SK-MEL-5 (cell line): ENCODE data around the gene PCBP4. TPM values are rescaled to one million over a fixed set of nuclear protein-coding genes. Genes with fewer than 3 reads are reported as not detected.

ENCODE experiments used
- DNase-seq: peaks from one replicate; pipeline ENCODE4 v3.0.0-alpha.2; 2016; ENCODE audit warnings: low read depth, low spot score
- in situ Hi-C: cut with HindIII; loops from 2 replicates; pipeline ENCODE4 v1.10.0; 2016; ENCODE audit warnings: low sequenced_read_pairs, high pct_unique_total_duplicates, low pct_unique_long_range_greater_than_20kb
- total RNA-seq: library from RNA; depleted of rRNA; stranded (reverse); fragments of >200 nt; shearing (Covaris generic); gene quantifications from 2 replicates; pipeline ENCODE4 v1.2.3, GENCODE V29; 2014

Gene PCBP4
- total RNA-seq, 1 experiment from 2014 or later, result 25.0 TPM

GRCh38 chr3:51980253-51980652, 13.0 kb upstream of the PCBP4 start:
- in situ Hi-C loops, result no loop called here
- DNase-seq, result no peak

GRCh38 chr3:51978143-51978502, 10.9 kb upstream of the PCBP4 start:
- in situ Hi-C loops, result no loop called here
- no peak for DNase-seq

DNA sequence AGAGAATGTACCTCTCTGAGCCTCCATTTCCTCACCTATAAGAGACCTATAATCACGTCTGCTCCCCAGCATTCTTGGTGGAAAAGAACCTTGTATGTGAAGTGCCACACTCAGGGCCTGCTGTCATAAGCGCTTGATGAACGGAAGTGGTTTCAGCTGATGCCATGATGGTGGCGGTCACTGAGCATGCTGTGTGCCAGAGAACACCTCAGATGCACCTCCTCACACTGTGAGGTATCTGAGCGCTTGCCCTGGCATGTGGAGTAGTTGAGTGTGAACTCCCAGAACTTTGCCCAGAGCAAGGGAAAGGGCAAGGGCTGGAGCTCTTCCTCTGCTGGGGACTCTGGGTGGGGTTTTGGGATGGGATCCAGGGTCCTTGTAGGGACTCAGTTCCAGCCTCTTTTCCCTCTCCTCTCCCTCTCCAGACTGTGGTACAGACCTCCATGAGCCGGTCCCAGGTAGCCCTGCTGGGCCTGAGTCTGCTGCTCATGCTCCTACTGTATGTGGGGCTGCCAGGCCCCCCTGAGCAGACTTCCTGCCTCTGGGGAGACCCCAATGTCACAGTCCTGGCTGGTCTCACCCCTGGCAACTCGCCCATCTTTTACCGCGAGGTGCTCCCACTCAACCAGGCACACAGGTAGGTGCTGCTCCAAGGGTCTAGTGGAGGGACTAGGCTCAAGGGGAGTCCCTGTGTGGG, 10.3 kb upstream of the PCBP4 start:
- in situ Hi-C loops, result no loop called here
- DNase-seq, result no peak

DNA sequence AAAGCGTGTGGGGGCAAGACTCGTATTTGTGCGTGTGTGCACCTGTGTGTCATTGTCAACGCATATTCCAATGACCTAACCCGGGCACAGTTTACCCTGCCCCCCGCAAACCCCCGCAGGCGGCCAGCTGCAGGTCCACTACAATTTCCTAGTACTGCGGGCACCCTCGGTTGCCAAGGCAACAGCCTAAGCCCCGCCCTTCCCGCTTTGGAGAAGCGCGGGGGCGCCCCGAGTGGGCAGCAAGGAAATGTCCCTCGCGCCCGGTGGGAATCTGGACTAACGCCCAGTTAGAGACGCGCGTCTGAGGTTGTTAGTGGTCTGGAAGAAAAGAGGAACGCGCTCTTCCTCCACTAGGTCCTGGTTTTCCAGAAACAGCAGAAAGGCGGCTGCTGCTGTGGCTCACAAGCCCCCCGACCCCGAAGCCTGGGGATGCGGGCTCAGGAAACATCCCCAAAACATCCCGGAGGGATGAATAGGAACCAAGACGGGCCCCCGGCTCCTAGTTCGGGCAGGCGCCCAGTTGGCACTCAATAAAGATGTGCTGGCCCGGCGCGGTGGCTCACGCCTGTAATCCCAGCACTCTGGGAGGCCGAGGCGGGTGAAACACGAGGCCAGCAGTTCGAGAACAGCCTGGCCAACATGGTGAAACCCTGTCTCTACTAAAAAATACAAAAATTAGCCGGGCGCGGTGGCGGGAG, 8.7 kb upstream of the PCBP4 start:
- in situ Hi-C loops, result no loop called here
- DNase-seq, result no peak

- in situ Hi-C loops, result no loop called here
- DNase-seq, result peak; percentile 54
These were observed 8.0 kb upstream of the PCBP4 start, which contains the start of gene ABHD14A for GRCh38 chr3:51974963-51975851. Gene ABHD14A, plus strand, starts transcription at chr3:51975064. Its CDS starts 72 bp downstream, at chr3:51975136.

GRCh38 chr3:51974277-51974962, 7.2 kb upstream of the PCBP4 start:
- no peak for DNase-seq
- in situ Hi-C loops, result no loop called here

- DNase-seq, result no peak
- in situ Hi-C loops, result no loop called here
These were observed 4.1 kb upstream of the PCBP4 start for GRCh38 chr3:51971350-51971749.

DNA sequence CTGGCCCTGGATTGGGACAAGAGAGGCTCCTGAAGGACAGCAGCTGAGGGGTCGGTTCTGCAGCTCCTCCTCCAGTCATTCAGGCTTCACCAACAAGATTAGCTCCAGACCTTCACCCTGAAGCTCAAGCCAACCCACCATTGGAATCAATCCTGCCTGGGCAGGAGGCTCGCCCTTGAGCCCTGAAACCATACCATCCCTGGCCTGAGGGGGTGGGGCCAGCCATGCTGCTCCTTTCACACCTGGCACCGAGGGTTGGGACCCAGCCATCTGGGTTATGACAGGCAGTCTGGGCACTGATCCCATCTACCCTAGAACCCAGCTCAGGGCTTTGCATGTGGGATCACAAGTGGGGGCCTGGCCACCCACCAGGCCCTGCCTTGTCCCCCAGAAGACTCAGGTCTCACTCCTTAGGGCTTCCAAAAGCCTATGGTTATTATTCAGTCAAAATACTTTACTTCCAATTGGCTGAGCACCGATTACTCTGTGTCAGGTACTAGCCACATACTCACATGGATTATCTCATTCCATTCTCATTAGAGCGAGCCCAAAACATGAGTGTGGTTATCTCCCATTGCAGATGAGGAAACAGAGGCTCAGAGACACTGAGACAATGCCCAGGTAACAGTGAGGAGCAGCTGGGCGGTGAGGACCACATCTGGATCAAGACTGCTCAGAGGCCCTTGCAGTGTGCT, 3.5 kb upstream of the PCBP4 start:
- no peak for DNase-seq
- in situ Hi-C loops, result no loop called here

GRCh38 chr3:51969841-51970240, 2.6 kb upstream of the PCBP4 start:
- DNase-seq, result no peak
- in situ Hi-C loops, result no loop called here

DNA sequence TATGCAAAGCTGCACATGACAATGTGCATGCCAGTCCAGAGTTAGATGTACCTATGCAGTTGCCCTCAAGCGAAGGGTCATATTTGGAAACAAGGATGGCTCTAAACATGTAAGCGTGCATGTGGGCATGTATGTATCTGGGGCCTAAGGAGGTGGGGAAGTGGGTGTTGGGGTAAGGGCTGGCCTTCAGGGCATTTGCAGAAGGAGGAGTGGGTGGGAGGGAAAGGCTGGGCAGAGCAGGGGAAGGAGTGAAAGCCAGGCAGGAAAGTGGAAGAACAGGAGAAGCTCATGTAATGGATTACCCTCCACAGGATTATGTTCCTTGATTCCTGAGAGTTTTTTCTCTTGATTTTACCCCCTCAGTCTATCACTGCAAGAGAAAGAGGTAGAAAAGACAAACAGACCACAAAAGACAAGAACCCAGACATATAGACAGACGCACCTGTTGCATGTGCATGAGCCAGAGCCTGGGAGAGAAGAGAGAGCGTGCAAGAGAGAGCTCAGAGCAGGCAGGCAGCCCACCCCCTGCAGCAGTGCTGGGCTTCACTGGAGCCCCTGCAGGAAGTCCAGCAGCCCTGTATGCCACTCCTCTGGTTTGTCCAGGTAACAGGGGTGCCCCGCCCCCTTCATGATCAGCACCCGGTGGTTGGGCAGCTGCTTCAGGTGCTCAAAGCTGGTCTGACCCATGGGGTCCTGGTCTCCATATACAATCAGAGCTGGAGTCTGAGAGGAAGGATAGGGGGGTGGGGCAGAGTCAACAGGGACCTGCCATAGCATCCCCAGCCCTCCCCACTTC, 1.8 kb upstream of the PCBP4 start:
- DNase-seq, result no peak
- in situ Hi-C loops, result no loop called here

GRCh38 chr3:51968170-51968775, 1.0 kb upstream of the PCBP4 start:
- no peak for DNase-seq

GRCh38 chr3:51966922-51967383, 301 bp downstream of the PCBP4 start:
- in situ Hi-C loops, result no loop called here
- no peak for DNase-seq

More at GRCh38 chr3:51968170-51968775, 1.0 kb upstream of the PCBP4 start:
- in situ Hi-C loops, result no loop called here

GRCh38 chr3:51966486-51966885, 768 bp downstream of the PCBP4 start:
- in situ Hi-C loops, result no loop called here
- no peak for DNase-seq

- DNase-seq, result no peak
- in situ Hi-C loops, result no loop called here
These were observed 1.2 kb downstream of the PCBP4 start for GRCh38 chr3:51966016-51966415.

- no peak for DNase-seq
These were observed 2.7 kb downstream of the PCBP4 start for GRCh38 chr3:51964521-51964920.

GRCh38 chr3:51963951-51964451, 3.3 kb downstream of the PCBP4 start:
- no peak for DNase-seq
- in situ Hi-C loops, result no loop called here

More at GRCh38 chr3:51964521-51964920, 2.7 kb downstream of the PCBP4 start:
- in situ Hi-C loops, result no loop called here
